Stimulated activated CD4-positive, alpha-beta T cell treated with anti-CD3 and anti-CD28 coated beads, TNF-alpha, amount 100 ng/mL, for 1 hour (primary cell): ENCODE results near the gene SPEF1.

Source experiments
- DNase-seq, 3 donors: peaks; one replicate each; pipeline ENCODE4 v3.0.0-alpha.2; 2020; ENCODE audit warnings: low read depth in 3 of 3, low spot score in 1 of 3

SPEF1 gene

GRCh38 chr20:3732327-3733118 is 48.7 kb downstream of the SPEF1 start, which contains the start of gene HSPA12B:
TSS of gene HSPA12B (plus strand) at chr20:3732685. CDS start at chr20:3738675, 5,990 bp downstream.
- no peak for DNase-seq

GRCh38 chr20:3731944-3732326 is 49.3 kb downstream of the SPEF1 start:
- no peak for DNase-seq

- DNase-seq: no peak
Measured at GRCh38 chr20:3730803-3731672, 50.2 kb downstream of the SPEF1 start.

DNA sequence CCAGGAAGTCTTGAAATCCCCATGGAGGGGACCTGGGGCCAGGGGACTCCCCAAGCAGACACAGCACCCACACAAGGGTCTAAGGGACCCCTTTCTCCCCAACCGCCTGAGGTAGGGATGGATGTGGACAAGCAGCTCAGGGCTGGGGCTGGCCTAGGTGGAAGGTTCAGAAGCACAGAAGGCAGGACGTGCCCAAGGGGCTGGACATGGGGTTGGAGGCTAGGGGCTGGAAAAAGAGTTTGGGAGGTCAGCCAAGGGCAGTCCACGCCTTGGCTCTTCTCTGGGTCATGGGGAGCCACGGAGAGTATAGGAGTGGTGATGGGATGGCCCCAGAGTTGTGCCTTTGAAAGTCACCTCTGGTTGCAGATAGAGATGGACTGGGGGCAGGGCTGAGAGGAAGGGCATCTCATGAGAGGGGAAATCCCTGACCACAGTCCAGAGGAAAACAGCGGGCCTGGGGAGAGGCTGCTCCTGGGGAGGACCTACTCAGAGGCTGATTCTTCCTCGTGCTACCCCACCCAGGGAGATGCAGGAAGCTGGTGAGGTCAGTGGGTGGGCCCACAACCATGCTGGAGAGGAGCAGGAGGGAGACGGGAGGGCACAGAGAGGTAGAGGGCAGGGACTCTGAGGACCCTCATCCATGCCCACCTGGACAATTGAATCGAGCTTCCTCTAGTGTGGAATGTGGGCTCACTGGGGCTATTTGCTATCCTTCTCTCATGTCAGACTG is 51.3 kb downstream of the SPEF1 start:
- no peak for DNase-seq

DNA sequence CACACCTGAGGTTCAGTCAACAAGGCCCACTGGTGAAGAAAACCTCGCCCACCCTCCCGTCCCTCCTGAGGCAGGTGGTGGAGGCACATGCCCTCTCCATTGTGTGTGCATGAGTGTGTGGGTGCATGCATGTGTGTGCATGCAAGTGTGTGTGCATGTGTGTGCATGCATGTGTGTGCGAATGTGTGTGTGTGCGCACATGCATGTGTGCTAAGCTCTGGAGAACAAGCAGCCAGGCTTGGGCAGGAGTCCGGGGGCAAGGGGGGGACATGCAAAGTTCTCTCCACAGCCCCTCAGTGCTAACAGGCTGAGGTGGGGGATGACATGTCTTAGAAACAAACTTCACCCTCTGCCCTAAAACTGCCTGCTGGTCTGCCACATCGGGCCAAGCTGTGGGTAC is 51.9 kb downstream of the SPEF1 start:
- no peak for DNase-seq

DNA sequence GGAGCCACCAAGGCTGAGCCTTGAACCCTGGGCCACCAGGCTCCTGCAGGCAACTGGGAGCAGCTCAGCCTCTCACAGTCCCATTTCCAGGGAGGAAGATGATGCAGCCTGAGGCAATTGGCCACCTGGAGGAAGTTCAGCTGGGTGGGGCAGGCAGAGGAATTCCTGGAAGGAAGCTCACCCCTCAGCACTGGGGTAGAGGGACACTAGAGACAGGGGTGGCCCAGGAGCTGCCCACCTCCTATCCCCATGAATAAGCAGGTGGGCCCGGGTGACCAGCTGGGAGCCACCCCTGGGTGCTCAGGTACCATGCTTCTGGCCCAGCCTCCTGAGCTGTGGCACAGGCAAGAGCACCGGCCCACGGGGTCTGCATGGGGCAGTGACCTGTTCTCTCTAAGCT is 52.4 kb downstream of the SPEF1 start:
- DNase-seq: no peak

DNA sequence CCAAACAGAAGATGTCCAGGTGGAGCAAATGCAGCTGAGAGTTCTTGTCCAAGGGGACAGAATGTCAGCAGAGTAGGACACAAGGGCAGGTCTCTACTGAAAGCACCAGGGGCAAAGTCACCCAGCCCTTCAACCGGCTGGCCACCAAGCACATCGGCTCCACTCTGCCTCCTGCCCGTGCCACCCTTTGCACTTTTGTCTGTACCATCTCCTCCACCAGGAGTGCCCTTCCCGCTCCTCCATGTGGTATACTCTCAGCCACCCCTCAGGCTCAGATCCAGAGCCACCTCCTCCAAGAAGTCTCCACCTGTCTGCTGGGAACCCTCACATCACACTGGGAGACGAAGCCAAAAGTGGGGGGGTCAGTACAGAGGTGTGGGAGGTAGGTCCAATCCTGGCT is 52.9 kb downstream of the SPEF1 start:
- DNase-seq: no peak
